ENCODE results near the gene GALNT10.

Gene GALNT10

GRCh38 chr5:154312576-154312975 lies 122.0 kb downstream of the GALNT10 start:
- H3K27ac ChIP-seq, result no peak overlapping the region
- DNase-seq (ENCODE audit: low spot score), result no peak
- TF ChIP-seq CTCF (IDR thresholded peaks at IDR 0.05), result no peak
- H3K4me3 ChIP-seq, result no peak overlapping the region

GRCh38 chr5:154313360-154314017 lies 123.0 kb downstream of the GALNT10 start:
- no peak for DNase-seq (ENCODE audit: low spot score)
- H3K27ac ChIP-seq, result no peak overlapping the region
- TF ChIP-seq CTCF (IDR thresholded peaks at IDR 0.05), result no peak
- no peak overlapping the region for H3K4me3 ChIP-seq

- no peak for TF ChIP-seq CTCF (IDR thresholded peaks at IDR 0.05)
- no peak overlapping the region for H3K27ac ChIP-seq
- H3K4me3 ChIP-seq, result no peak overlapping the region
- no peak for DNase-seq (ENCODE audit: low spot score)
Measured at GRCh38 chr5:154315196-154315595, 124.7 kb downstream of the GALNT10 start.

- DNase-seq (ENCODE audit: low spot score), result no peak
- H3K4me3 ChIP-seq, result no peak overlapping the region
- no peak overlapping the region for H3K27ac ChIP-seq
- no peak for TF ChIP-seq CTCF (IDR thresholded peaks at IDR 0.05)
Measured at GRCh38 chr5:154315756-154316155, 125.2 kb downstream of the GALNT10 start.

GRCh38 chr5:154316223-154316935 lies 125.8 kb downstream of the GALNT10 start:
- no peak for DNase-seq (ENCODE audit: low spot score)
- TF ChIP-seq CTCF (IDR thresholded peaks at IDR 0.05), result no peak
- Histone ChIP-seq H3K4me3 (no peak overlapping the region), H3K27ac (no peak overlapping the region)

GRCh38 chr5:154317916-154318315 lies 127.4 kb downstream of the GALNT10 start:
- no peak for DNase-seq (ENCODE audit: low spot score)
- Histone ChIP-seq H3K4me3 (no peak overlapping the region), H3K27ac (no peak overlapping the region)
- no peak for TF ChIP-seq CTCF (IDR thresholded peaks at IDR 0.05)

GRCh38 chr5:154318691-154319090 lies 128.2 kb downstream of the GALNT10 start:
- no peak for DNase-seq (ENCODE audit: low spot score)
- Histone ChIP-seq H3K27ac (no peak overlapping the region), H3K4me3 (no peak overlapping the region)
- TF ChIP-seq CTCF (IDR thresholded peaks at IDR 0.05), result no peak
